ENCODE measurements around the gene TTLL6. TPM values are rescaled to one million over a fixed set of nuclear protein-coding genes. Genes with fewer than 3 reads are reported as not detected.

TTLL6 gene
- total RNA-seq, 1 experiment from 2014 or later: 3.4 TPM

DNA sequence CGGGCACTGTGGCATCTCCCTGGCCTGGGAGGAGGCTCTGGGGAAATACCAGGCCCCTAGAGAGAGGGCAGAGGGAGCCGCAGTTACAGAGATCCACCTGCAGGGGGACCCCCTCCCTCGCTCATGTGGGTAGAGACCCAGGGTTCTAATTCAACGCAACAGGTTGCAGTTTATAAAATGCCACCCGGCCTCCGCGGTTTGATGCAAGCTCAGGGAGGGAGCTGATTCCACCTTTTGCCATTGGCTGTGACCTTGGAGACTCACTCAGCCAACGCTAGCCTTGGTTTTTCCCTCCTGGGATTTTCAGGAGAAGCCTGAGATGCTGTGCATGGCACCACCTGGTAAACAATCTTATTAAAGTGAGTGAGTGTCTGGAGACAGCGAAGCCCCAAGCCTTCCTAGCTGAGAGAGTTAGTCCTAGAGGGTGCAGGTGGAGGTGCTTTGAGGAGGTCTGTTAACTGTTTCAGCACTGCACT is 12.1 kb downstream of the TTLL6 start:
- H3K27me3 Mint-ChIP-seq (ENCODE audit: low read depth): no peaks in the 10 kb centered on the region
- ATAC-seq (peak; percentile 99), DNase-seq (ENCODE audit: low spot score) (peak; percentile 94)
- ChIA-PET POLR2A (interaction anchor here (0.5 to 1.4 kb wide), 7 partner anchors 14 to 669 kb away, joined by 3 to 4 read pairs (median 3); no protein-coding TSS in a partner anchor), CTCF (interaction anchor here (0.6 to 5.3 kb wide), 48 partner anchors 11 to 227 kb away, joined by 3 to 245 read pairs (median 5); partner anchors contain the start of genes ATP5MC1, PRAC2, TTLL6 and UBE2Z)
- no peak overlapping the region for H3K27ac Mint-ChIP-seq
- TF ChIP-seq, protein P1, sequence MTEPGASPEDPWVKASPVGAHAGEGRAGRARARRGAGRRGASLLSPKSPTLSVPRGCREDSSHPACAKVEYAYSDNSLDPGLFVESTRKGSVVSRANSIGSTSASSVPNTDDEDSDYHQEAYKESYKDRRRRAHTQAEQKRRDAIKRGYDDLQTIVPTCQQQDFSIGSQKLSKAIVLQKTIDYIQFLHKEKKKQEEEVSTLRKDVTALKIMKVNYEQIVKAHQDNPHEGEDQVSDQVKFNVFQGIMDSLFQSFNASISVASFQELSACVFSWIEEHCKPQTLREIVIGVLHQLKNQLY (CRISPR knock-in tag; IDR thresholded peaks at IDR 0.05): no peak
- TF ChIP-seq, protein P2, sequence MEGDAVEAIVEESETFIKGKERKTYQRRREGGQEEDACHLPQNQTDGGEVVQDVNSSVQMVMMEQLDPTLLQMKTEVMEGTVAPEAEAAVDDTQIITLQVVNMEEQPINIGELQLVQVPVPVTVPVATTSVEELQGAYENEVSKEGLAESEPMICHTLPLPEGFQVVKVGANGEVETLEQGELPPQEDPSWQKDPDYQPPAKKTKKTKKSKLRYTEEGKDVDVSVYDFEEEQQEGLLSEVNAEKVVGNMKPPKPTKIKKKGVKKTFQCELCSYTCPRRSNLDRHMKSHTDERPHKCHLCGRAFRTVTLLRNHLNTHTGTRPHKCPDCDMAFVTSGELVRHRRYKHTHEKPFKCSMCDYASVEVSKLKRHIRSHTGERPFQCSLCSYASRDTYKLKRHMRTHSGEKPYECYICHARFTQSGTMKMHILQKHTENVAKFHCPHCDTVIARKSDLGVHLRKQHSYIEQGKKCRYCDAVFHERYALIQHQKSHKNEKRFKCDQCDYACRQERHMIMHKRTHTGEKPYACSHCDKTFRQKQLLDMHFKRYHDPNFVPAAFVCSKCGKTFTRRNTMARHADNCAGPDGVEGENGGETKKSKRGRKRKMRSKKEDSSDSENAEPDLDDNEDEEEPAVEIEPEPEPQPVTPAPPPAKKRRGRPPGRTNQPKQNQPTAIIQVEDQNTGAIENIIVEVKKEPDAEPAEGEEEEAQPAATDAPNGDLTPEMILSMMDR (IDR thresholded peaks at IDR 0.05): peak; percentile 95
- H3K4me3 Mint-ChIP-seq: peak overlapping the region; percentile 24; the same call in 1 of the 2 replicates
- H3K4me1 Mint-ChIP-seq: peaks cover 5% of the 10 kb centered on the region
- H3K36me3 Mint-ChIP-seq: no peaks in the 10 kb centered on the region
- no peaks in the 10 kb centered on the region for H3K9me3 Mint-ChIP-seq

DNA sequence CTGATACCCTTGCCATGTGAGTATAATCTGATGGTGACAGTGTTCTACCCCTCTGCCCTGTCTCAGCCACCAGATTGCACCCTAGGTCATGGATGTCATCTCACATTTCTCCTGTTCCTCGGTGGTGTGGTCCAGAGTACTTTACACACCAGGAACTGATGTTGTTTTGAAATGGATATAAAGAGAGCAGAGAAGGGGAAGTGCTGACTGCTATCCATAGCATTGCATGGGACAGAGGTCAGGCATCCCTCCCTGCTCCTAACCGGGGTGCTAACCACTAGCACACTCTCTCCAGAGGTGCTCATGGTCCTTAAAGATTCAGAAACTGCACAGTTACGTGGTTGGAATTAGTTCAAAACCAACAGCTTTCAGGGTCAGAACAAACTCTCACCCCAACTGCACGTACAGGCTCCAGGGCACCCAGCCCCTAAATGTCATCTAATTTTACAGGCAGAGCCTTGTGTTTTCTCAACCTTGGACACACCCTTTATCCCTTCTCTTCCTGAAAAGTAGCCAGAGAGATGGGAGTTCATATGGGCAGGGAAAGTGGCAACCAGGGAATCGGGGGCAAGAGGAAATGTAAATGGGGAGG is 16.3 kb downstream of the TTLL6 start:
- no peak for ATAC-seq
- Mint-ChIP-seq H3K27me3 (ENCODE audit: low read depth) (no peaks in the 10 kb centered on the region), H3K36me3 (no peaks in the 10 kb centered on the region), H3K4me1 (peaks cover 5% of the 10 kb centered on the region), H3K4me3 (no peak overlapping the region), H3K9me3 (no peaks in the 10 kb centered on the region), H3K27ac (no peak overlapping the region)
- ChIA-PET CTCF (interaction anchor here (1.6 to 2.7 kb wide), 3 partner anchors 76 to 78 kb away, joined by 4 to 27 read pairs (median 6); no protein-coding TSS in a partner anchor), POLR2A (no interaction called here)
- TF ChIP-seq ZBTB21 (CRISPR knock-in tag; IDR thresholded peaks at IDR 0.05; ENCODE audit: borderline replicate concordance) (no peak), FOXK1 (CRISPR knock-in tag; IDR thresholded peaks at IDR 0.05) (no peak), TEAD4 (CRISPR knock-in tag; IDR thresholded peaks at IDR 0.05) (no peak), TCF7 (CRISPR knock-in tag; IDR thresholded peaks at IDR 0.05; ENCODE audit: low read depth) (no peak), IRF2 (CRISPR knock-in tag; IDR thresholded peaks at IDR 0.05; ENCODE audit: borderline replicate concordance, low read depth) (no peak), ZNF121 (CRISPR knock-in tag; IDR thresholded peaks at IDR 0.05) (no peak), FOXP1 (CRISPR knock-in tag; IDR thresholded peaks at IDR 0.05; ENCODE audit: borderline replicate concordance) (no peak), GABPB1 (CRISPR knock-in tag; IDR thresholded peaks at IDR 0.05) (no peak), CREM (CRISPR knock-in tag; IDR thresholded peaks at IDR 0.05) (no peak), SMAD4 (CRISPR knock-in tag; IDR thresholded peaks at IDR 0.05) (no peak), ZNF416 (CRISPR knock-in tag; IDR thresholded peaks at IDR 0.05) (no peak)
- TF ChIP-seq, protein P3, sequence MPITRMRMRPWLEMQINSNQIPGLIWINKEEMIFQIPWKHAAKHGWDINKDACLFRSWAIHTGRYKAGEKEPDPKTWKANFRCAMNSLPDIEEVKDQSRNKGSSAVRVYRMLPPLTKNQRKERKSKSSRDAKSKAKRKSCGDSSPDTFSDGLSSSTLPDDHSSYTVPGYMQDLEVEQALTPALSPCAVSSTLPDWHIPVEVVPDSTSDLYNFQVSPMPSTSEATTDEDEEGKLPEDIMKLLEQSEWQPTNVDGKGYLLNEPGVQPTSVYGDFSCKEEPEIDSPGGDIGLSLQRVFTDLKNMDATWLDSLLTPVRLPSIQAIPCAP (CRISPR knock-in tag; IDR thresholded peaks at IDR 0.05): no peak
- TF ChIP-seq, protein P4, sequence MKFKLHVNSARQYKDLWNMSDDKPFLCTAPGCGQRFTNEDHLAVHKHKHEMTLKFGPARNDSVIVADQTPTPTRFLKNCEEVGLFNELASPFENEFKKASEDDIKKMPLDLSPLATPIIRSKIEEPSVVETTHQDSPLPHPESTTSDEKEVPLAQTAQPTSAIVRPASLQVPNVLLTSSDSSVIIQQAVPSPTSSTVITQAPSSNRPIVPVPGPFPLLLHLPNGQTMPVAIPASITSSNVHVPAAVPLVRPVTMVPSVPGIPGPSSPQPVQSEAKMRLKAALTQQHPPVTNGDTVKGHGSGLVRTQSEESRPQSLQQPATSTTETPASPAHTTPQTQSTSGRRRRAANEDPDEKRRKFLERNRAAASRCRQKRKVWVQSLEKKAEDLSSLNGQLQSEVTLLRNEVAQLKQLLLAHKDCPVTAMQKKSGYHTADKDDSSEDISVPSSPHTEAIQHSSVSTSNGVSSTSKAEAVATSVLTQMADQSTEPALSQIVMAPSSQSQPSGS (CRISPR knock-in tag; IDR thresholded peaks at IDR 0.05; ENCODE audit: borderline replicate concordance, low read depth): no peak
- TF ChIP-seq, protein P5, sequence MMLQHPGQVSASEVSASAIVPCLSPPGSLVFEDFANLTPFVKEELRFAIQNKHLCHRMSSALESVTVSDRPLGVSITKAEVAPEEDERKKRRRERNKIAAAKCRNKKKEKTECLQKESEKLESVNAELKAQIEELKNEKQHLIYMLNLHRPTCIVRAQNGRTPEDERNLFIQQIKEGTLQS (CRISPR knock-in tag; conservative IDR thresholded peaks at IDR 0.05): no peak
- TF ChIP-seq, protein P6, sequence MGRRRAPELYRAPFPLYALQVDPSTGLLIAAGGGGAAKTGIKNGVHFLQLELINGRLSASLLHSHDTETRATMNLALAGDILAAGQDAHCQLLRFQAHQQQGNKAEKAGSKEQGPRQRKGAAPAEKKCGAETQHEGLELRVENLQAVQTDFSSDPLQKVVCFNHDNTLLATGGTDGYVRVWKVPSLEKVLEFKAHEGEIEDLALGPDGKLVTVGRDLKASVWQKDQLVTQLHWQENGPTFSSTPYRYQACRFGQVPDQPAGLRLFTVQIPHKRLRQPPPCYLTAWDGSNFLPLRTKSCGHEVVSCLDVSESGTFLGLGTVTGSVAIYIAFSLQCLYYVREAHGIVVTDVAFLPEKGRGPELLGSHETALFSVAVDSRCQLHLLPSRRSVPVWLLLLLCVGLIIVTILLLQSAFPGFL (CRISPR knock-in tag; IDR thresholded peaks at IDR 0.05; ENCODE audit: borderline replicate concordance): no peak
- TF ChIP-seq, protein P7, sequence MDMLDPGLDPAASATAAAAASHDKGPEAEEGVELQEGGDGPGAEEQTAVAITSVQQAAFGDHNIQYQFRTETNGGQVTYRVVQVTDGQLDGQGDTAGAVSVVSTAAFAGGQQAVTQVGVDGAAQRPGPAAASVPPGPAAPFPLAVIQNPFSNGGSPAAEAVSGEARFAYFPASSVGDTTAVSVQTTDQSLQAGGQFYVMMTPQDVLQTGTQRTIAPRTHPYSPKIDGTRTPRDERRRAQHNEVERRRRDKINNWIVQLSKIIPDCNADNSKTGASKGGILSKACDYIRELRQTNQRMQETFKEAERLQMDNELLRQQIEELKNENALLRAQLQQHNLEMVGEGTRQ (CRISPR knock-in tag; IDR thresholded peaks at IDR 0.05): no peak
- TF ChIP-seq, protein P8, sequence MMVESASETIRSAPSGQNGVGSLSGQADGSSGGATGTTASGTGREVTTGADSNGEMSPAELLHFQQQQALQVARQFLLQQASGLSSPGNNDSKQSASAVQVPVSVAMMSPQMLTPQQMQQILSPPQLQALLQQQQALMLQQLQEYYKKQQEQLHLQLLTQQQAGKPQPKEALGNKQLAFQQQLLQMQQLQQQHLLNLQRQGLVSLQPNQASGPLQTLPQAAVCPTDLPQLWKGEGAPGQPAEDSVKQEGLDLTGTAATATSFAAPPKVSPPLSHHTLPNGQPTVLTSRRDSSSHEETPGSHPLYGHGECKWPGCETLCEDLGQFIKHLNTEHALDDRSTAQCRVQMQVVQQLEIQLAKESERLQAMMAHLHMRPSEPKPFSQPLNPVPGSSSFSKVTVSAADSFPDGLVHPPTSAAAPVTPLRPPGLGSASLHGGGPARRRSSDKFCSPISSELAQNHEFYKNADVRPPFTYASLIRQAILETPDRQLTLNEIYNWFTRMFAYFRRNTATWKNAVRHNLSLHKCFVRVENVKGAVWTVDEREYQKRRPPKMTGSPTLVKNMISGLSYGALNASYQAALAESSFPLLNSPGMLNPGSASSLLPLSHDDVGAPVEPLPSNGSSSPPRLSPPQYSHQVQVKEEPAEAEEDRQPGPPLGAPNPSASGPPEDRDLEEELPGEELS (CRISPR knock-in tag; IDR thresholded peaks at IDR 0.05): no peak
- DNase-seq (ENCODE audit: low spot score): no peak

Data from WTC11 (cell line).